COLO668 (cell line): ENCODE results near the gene WBP1.
"Not testable (repeated sequence)": the region's sequence is repeated elsewhere in the genome, so short reads cannot be mapped to it uniquely, and the experiment has no call there.

Experiments
- DNase-seq: peaks from one replicate; lab custom pipeline; 2025; ENCODE audit not compliant: unreplicated experiment; lab: John Stamatoyannopoulos, UW

Gene WBP1

DNA sequence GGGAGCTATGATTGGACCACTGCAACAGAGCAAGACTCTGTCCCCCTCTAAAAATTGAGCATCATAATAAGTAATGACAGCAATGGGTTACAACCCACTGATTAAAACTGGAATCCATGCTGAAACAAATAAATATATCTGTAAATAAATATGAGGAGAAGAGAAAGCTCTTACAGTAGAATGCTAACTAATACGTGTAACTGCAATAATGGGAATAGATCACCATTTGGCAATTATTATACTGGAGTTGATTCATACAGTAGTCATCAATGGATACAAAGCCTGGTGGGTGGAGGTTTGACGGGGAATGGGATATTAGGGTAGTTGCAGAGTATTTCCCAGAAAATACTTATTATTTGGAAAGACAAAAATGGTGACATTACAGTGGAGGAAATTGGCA is 9.5 kb upstream of the WBP1 start:
- no peak for DNase-seq

DNA sequence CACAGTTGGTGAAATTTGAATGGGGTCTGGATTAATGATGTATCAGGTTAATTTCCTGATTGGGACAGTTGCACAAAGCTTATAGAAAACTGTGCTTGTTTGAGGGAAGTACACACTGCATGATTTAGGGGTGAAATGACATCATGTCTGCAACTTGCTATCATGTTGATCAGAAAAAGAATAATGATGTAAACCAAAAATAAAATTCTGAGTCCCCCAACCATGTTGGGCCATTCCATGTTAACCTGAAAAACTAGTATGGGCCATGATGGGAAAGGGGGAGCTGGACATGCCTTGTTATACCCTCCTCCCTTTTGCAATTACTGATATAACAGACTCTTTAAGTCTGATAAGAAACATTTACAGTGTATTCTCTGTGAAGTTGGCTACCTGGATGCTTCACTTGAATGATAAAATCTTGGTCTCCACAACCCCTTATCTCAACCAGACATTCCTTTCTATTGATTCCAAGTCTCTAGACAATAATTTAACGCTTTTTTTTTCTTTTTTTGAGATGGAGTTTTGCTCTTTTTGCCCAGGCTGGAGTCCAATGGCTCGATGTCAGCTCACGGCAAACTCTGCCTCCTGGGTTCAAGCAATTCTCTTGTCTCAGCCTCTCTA is 7.6 kb upstream of the WBP1 start:
- no peak for DNase-seq

DNA sequence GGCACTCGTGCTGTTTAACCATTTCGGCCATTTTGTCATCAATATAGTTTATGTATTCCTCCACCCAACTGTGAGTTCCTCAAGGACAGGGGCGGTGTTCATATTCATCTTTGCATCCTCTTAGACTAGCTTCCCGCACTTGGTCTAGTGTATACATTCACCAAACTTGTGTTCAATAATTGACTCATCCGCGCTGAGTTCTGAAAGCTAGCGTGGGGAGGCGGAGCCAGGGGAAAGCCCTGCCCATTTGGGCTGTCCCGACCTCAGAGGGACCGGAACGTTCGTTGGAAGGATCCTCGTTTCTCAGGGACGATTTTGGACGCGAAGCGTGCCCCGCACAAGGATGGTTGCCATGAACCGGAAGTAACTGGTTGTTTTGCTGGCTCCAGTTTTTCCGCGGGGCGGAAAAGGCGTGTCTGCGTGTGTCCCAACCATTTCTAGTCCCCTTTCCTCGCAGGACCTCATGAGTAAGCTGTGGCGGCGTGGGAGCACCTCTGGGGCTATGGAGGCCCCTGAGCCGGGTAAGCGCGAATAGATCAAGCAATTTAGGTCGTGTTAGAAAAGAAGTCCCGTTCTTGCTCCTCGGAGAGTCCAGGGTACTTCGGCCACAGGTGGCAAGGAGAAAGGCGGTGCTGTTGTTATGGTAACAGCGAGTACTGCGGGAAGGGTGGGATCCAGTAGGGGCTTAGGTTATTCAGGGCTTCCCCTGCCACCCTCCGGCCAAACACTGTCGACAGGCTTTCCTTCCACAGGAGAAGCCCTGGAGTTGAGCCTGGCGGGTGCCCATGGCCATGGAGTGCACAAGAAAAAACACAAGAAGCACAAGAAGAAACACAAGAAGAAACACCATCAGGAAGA is 3.4 kb upstream of the WBP1 start, which contains the start of gene INO80B:
Gene INO80B (plus strand): TSS at position 434 of the 858 bp plus-strand sequence. CDS start 30 bp downstream, at position 464.
- DNase-seq = peak; percentile 95

DNA sequence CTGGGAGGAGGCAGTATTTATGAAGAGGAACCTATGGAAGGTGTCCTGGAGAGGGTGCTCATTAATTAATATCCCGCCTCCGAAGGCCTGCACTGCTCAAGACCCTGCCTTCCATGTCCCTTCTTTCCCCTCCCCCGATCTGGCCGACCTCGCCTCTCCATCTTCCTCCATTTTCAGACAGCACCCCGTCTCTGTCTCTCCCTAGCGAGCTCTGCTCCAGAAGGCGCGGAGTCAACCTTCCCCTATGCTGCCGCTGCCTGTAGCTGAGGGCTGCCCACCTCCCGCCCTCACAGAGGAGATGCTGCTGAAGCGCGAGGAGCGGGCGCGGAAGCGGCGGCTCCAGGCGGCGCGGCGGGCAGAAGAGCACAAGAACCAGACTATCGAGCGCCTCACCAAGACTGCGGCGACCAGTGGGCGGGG is 1.1 kb upstream of the WBP1 start:
- DNase-seq = no peak

DNA sequence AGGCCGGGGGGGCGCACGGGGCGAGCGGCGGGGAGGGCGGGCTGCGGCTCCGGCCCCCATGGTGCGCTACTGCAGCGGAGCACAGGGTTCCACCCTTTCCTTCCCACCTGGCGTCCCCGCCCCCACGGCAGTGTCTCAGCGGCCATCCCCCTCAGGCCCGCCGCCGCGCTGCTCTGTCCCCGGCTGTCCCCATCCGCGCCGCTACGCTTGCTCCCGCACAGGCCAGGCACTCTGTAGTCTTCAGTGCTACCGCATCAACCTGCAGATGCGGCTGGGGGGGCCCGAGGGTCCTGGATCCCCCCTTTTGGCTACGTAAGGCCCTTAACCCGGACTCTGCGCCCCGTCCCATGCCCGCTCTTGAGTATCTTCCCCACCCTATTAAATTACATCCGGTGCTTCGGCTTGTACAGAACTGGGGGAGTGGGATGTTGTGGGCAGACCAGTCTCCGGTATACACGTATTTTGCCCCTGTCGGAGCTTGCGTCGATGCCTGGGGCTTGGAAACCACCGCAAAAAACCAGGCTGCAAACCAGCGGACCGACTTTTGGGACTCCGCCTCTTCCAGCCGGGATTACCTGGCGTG is 598 bp upstream of the WBP1 start:
- peak; percentile 91 for DNase-seq

DNA sequence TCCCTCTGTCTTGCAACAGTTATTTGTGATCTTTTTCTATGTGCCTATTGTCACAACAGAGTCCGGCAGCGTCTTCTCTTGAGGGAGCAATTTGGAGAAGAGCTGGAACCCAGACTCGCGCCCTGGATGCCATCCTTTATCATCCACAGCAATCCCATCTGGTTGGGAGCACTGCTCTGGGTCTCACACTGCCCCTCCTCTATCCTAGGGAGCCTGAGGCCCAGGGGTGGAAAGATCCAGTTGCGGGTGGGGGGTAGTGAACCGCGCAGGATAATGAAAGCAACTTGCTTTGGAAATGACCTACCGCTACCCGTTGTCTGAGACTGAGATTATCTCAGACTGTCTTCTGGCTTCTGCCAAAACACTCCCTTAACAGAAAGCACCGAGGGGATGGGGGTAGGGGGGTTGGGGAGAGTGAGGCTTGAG is 713 bp downstream of the WBP1 start:
- no peak for DNase-seq

DNA sequence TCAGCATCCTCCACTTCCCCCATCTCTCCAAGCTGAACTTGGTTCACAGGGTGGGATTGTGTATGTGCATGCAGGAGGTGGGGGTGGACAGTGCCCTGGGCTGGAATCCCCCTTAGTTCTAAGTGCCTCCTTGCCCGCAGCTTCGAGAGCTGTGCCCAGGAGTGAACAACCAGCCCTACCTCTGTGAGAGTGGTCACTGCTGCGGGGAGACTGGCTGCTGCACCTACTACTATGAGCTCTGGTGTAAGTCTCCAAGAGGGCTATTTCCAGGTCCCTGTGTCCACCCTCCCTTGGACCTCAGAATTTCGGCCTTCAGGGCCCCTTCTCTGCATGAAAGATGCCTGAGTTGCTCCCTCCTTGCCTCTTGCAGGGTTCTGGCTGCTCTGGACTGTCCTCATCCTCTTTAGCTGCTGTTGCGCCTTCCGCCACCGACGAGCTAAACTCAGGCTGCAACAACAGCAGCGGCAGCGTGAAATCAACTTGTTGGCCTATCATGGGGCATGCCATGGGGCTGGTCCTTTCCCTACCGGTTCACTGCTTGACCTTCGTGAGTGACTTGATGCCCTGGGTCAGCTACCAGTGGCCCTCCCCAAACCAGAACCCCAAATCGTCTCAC is 1.4 kb downstream of the WBP1 start:
- DNase-seq = not testable (repeated sequence)

DNA sequence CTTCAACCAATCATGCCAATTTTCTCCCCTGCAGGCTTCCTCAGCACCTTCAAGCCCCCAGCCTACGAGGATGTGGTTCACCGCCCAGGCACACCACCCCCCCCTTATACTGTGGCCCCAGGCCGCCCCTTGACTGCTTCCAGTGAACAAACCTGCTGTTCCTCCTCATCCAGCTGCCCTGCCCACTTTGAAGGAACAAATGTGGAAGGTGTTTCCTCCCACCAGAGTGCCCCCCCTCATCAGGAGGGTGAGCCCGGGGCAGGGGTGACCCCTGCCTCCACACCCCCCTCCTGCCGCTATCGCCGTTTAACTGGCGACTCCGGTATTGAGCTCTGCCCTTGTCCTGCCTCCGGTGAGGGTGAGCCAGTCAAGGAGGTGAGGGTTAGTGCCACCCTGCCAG is 1.9 kb downstream of the WBP1 start:
- not testable (repeated sequence) for DNase-seq

DNA sequence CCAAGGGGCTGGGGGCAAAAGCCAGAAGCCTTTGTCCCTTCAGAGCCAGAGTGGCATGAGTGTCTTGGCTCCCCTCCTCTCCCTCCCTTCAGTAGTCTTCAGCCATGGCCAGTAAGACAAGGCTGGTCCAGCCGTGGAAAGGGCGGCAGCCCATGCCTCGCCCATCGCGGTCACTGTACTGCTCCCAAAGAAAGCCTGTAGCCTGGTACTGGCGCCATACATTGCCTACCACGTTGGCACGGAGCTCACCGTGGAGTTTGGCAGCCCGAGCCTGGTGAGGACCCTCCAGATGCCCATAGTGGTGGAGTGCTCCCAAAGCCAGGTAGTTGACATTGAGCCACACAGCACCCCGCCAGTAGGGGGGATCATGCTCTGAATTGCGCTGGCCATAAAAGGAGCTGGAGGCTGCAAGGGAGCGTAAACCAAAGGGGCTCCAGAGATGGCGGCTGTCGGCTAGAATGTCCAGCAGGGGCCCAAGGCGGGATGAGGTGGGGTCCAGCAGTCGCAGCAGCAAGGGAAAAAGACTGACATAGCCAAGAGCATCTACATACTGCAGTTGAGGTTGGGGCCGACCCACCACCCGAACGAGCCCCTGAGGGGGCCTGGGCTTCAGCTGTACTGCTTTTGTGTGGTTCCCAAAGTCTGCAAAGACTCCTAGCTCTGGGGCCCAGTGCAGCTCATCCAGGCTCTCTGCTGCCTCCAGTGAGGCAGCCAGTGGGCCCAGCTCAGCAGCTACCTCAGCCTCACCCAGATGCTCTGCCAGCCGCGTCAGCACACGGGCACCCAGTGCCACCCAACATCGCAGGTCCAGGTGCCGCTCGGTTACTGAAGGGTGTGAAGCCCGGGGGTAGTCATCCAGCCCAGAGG is 3.2 kb downstream of the WBP1 start:
- no peak for DNase-seq

DNA sequence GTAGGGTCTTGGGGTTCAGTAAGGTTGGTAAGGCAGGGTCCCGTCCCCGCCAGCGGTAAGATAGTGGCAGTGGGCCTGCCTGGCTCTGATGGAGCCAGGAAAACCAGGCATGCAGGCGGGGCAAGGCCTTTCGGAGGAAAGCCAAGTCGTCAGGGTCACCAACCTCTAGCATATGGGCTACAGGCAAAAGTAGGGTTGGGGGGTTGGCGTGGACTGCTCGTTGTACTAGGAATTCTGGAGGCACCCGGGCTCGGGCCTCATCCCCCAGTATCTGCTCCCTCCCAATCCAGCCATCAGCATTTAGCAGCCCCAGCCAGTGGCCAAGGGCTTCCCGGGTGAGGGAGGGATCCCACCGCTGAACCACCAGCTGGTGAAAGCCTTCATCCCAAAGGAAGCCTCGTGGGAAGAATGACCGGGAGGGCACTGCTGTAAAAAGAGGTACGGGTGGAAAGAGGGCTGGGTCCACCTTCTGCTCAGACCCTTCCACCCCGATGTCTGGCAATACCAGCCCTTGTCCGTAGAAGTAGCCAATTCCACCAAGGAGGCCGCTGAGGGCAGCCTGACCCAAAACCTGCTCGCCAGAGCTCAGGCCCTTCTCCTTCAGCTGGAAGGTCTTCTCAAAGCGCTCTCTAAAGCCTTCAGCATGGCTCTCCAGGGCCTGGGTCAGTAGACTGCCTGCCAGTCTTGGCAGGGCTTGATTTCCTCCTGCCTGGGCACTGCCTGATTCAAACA is 4.0 kb downstream of the WBP1 start:
- DNase-seq = no peak

DNA sequence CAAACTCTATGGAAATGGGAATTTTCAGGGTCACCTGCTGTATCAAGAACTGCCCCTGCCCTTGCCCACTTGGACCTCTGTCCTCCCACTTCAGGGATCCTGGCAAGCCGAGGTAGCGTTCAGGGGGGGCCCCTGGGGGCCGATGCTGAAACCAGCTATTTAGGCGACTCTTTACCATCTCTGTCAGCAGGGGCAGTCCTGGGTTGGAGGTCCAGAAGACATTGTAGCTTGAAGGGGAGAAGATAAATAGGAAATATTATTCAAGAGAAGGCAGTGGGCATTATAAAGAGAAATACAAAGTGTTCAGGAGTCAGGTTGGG is 4.5 kb downstream of the WBP1 start:
- no peak for DNase-seq

DNA sequence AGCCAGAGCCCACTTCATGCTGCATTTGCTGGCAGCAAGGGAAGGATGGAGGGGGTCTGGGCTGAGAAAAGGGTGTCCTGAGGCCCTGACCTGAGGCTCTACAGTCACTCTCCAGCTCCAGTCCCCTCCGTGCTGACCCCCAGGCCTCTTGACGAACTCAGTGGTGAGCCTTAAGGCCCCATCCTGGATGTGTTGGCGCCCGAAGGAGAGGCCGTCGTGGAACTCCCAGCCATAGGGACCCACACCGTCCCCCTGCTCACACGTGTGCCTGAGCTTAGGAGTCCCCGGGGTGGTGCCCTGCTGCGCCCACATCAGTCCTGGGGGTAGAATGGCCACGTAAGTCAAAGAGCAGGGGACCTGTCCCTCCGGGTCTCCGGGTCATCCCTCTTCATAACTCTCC is 6.2 kb downstream of the WBP1 start:
- DNase-seq = peak; percentile 25

DNA sequence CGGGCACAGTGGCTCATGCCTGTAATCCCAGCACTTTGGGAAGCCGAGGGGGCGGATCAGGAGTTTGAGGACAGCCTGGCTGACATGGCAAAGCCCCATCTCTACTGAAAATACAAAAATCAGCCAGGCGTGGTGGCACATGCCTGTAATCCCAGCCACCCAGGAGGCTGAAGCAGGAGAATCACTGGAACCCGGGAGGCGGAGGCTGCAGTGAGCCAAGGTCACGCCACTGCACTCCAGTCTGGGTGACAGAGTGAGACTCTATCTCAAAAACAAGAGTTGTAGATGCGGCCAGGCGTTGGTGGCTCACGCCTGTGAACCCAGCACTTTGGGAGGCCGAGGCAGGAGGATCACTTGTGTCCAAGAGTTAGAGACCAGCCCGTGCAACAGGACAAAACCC is 12.5 kb downstream of the WBP1 start:
- DNase-seq = not testable (repeated sequence)

DNA sequence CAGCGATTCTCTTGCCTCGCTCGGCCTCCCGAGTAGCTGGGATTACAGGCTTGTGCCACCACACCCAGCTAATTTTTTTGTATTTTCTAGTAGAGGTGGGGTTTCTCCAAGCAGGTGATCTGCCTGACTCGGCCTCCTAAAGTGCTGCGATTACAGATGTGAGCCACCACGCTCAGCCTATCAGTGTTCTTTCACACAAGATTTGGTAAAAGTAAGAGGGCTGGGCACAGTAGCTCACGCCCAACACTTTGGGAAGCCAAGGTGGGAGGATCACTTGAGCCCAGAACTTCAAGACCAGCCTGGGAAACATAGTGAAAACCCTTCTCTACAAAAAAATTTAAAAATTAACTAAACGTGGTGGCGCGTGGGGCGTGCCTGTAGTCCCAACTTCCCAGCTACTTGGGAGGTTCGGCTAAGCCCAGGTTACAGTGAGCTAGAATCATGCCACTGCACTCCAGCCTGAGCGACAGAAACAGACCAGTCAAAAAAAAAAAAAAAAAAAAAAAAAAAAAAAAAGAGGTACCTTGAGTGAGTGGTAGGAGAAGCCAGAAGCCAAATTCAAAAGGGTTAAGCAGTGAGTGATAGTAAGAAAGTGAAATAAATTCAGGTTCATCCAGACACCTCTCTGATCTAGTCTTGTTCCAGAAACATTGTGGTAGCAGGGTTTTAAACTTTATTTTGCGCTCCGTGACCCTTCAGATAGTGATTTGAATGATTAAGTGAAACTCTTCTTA is 13.3 kb downstream of the WBP1 start:
- DNase-seq = no peak

DNA sequence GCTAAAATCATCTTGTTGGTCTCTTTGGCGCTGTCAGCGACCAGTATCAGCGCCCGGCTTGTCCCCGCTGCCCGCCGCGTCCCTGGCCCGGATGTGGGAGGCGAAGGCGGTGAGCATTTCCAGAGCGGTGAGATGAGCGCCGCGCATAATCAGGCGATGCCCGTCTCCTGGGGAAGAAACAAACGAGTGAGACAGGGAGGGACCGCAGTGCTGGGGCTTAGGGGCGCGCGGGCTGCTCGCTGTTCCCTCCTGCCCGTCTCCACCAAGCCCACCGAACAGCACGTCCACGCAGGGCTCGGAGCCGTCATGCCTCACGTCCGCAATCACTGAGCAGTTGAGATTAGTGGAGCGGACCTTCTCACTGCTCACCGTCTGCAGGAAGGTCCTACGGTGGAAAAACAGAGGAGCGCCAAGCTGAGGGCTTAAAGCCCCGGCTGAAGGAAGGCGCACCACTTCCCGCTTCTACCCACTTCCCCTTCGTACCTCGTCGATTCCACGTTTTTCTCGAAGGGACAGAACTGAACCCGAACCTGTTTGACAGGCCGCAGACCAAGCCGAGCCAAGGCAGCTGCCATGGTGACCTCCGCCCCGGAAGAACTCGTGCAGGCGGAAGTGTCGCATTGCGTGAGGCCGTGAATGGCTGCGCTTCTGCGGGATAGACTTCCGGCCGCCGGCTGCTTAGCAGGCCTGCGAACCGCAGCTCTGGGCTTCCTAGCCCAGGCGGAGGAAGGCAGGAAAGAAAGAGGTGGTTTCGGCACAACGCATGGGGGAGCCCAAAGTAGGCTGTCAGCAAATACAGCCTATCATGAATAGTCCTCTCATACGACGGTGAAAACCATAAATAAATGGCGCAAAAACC is 14.1 kb downstream of the WBP1 start, which contains the start of gene MRPL53:
Gene MRPL53 (minus strand): TSS at position 595 of the 859 bp plus-strand sequence. CDS start 20 bp downstream, at position 575.
- DNase-seq = peak; percentile 95

DNA sequence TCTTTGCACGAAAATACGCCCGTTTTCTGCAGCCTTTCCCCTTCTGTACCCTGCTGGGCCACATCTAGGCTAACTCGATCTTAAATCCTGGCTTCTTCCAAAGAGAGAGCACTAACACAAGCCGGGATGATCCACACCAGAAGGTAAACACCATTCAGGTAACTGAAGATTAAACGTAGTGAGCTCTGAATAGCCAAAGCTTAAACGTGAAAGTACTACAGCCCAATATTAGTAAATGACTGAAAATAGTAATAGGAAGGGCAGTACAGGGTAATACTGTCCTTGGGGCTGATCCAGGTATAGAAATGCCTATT is 14.7 kb downstream of the WBP1 start:
- no peak for DNase-seq

DNA sequence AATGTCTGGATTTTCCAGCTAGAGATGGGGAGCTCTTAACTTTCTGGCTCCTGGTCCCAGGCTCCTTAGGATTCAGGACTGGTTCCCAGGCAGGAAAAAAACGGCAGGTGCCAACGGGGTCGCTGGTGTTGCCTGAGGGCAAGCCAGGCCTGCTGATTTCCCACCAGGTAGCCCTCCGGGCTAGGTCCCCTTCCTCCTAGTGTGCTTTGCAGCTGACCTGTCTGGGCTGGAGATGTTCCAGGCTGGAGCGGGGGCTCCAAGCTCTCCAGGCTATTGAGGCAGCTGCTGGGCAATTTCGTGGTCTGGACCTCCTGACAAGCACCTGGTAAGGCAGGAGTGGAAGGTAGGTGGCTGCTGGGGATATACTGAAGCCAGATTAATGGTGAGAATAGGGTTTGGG is 16.2 kb downstream of the WBP1 start:
- no peak for DNase-seq

DNA sequence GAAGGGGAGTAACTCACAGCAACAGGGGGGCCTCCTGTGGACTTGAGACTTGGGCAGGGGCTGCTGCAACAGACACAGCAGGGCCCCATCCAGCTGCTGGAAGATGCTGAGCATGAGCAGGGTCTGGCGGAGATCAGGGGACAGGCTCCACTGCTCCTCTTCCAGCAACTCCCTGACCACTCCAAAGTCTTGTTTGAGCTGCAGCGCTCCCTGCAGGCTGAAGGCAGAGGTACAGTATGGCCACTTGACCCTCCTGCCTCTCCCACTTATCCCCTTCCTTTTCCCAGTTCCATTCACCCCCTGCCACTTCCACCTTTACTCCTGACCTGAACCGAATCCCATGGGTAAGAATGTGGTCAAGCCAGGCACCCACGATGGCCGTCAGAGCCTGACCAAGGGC is 16.7 kb downstream of the WBP1 start:
- peak; percentile 15 for DNase-seq

DNA sequence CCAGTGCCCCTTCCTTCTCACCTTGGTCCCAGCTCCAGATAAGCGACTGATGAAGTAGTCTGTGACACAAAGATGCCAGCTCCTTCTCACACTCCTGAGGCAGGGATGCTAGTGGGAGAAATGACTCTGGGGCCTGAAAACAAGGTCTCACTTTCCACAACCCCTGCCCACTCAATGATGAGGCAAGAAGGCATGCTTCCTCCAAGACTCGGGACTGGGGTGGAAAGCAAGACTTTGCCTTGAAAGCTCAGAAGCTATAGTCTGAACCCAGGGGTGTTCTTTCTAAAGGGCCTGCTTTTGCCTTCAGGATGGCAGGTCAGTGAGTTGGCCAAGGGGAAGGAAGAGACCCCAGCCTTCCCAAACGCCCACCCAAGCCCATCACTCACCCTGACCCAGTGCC is 23.2 kb downstream of the WBP1 start:
- DNase-seq = no peak
